ENCODE results near the gene ZFAND6. TPM values are rescaled to one million over a fixed set of nuclear protein-coding genes. Genes with fewer than 3 reads are reported as not detected.
"Not testable (repeated sequence)": the region's sequence is repeated elsewhere in the genome, so short reads cannot be mapped to it uniquely, and the experiment has no call there.

The ZFAND6 gene
- total RNA-seq (2014; rRNA removed; shearing (Covaris generic)), result 118 and 123 TPM in 2 replicates

GRCh38 chr15:80058851-80059785 is at the start of gene ZFAND6:
Gene ZFAND6, plus strand, starts transcription at chr15:80059676. Its CDS starts 60,669 bp downstream, at chr15:80120345.
- Histone ChIP-seq H3K27me3 (no peaks in the 10 kb centered on the region), H3K4me1 (peaks cover 13% of the 10 kb centered on the region), H3K27ac (peak within 1 kb of the TSS; percentile 77), H3K36me3 (no peaks in the 10 kb centered on the region), H3K9me3 (replicated peaks) (no peaks in the 10 kb centered on the region), H3K4me3 (peak within 1 kb of the TSS; percentile 85)
- DNase-seq, result peak; percentile 92 to 96

DNA sequence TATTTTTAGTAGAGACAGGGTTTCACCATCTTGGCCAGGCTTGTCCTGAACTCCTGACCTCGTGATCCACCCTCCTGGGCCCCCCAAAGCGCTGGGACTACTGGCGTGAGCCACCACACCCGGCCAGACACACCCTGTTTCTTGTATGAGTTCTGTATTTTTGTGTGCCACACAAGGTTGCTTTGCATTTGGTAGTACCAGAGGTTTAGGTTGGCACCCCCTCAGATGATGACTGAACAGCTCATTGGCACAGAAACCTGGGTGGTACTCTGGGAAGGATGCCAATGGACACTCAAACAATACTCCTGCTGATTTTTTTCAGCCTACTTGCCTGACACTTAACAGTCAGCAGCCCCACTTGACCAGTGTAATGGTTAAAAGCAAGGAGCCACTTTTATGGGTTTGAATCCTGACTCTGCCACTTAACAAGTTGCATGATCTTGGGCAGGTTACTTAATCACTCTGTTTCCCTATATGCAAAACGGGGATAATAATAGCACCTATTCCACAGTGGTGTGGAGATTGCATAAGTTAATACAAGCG is 49.3 kb upstream of the ZFAND6 start:
- no peak for DNase-seq
- no peaks in the 10 kb centered on the region for H3K9me3 ChIP-seq (replicated peaks)
- H3K4me1 ChIP-seq, result no peaks in the 10 kb centered on the region
- no peaks in the 10 kb centered on the region for H3K36me3 ChIP-seq
- no peak overlapping the region for H3K27ac ChIP-seq
- H3K27me3 ChIP-seq, result no peaks in the 10 kb centered on the region
- H3K4me3 ChIP-seq, result no peak overlapping the region

DNA sequence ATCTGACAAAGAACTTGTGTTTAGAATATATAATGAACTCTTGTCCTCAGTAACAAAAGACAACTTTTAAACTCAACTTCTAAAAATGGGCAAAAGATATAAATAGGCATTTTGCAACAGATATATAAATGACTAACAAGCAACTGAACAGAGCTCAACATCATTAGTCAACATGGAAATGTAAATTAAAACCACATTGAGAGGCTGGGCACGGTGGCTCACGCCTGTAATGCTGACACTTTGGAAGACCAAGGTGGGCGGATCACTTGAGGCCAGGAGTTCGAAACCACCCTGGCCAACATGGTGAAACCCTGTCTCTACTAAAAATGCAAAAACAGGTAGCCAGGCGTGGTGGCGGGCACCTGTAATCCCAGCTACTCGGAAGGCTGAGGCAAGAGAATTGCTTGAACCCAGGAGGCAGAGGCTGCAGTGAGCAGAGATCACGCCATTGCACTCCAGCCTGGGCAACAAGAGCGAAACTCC is 48.4 kb upstream of the ZFAND6 start:
- not testable (repeated sequence) for H3K27ac ChIP-seq; H3K4me3 ChIP-seq; H3K27me3 ChIP-seq; H3K9me3 ChIP-seq (replicated peaks); H3K4me1 ChIP-seq; DNase-seq; H3K36me3 ChIP-seq

- Histone ChIP-seq H3K9me3 (replicated peaks) (no peaks in the 10 kb centered on the region), H3K27me3 (no peaks in the 10 kb centered on the region), H3K36me3 (no peaks in the 10 kb centered on the region), H3K4me1 (no peaks in the 10 kb centered on the region), H3K4me3 (no peak overlapping the region), H3K27ac (no peak overlapping the region)
- no peak for DNase-seq
Observed at GRCh38 chr15:80011596-80011995, 47.9 kb upstream of the ZFAND6 start.

- DNase-seq, result no peak
- Histone ChIP-seq H3K27ac (no peak overlapping the region), H3K36me3 (no peaks in the 10 kb centered on the region), H3K4me1 (no peaks in the 10 kb centered on the region), H3K9me3 (replicated peaks) (no peaks in the 10 kb centered on the region), H3K4me3 (no peak overlapping the region), H3K27me3 (no peaks in the 10 kb centered on the region)
Observed at GRCh38 chr15:80012060-80012726, 47.3 kb upstream of the ZFAND6 start.

- not testable (repeated sequence) for H3K36me3 ChIP-seq; H3K4me3 ChIP-seq; H3K9me3 ChIP-seq (replicated peaks); H3K27me3 ChIP-seq; DNase-seq; H3K27ac ChIP-seq; H3K4me1 ChIP-seq
Observed at GRCh38 chr15:80014186-80014585, 45.3 kb upstream of the ZFAND6 start.

- Histone ChIP-seq H3K27ac (no peak overlapping the region), H3K4me3 (no peak overlapping the region), H3K4me1 (no peaks in the 10 kb centered on the region), H3K9me3 (replicated peaks) (no peaks in the 10 kb centered on the region), H3K36me3 (no peaks in the 10 kb centered on the region), H3K27me3 (no peaks in the 10 kb centered on the region)
- no peak for DNase-seq
Observed at GRCh38 chr15:80015156-80015555, 44.3 kb upstream of the ZFAND6 start.

- not testable (repeated sequence) for H3K9me3 ChIP-seq (replicated peaks); DNase-seq; H3K27me3 ChIP-seq
Observed at GRCh38 chr15:80016506-80016905, 43.0 kb upstream of the ZFAND6 start.

GRCh38 chr15:80017139-80017538 is 42.3 kb upstream of the ZFAND6 start:
- not testable (repeated sequence) for H3K27ac ChIP-seq; H3K36me3 ChIP-seq; H3K4me1 ChIP-seq; H3K4me3 ChIP-seq; H3K9me3 ChIP-seq (replicated peaks); DNase-seq; H3K27me3 ChIP-seq

More at GRCh38 chr15:80016506-80016905, 43.0 kb upstream of the ZFAND6 start:
- not testable (repeated sequence) for H3K36me3 ChIP-seq, H3K4me3 ChIP-seq, H3K27ac ChIP-seq, H3K4me1 ChIP-seq

DNA sequence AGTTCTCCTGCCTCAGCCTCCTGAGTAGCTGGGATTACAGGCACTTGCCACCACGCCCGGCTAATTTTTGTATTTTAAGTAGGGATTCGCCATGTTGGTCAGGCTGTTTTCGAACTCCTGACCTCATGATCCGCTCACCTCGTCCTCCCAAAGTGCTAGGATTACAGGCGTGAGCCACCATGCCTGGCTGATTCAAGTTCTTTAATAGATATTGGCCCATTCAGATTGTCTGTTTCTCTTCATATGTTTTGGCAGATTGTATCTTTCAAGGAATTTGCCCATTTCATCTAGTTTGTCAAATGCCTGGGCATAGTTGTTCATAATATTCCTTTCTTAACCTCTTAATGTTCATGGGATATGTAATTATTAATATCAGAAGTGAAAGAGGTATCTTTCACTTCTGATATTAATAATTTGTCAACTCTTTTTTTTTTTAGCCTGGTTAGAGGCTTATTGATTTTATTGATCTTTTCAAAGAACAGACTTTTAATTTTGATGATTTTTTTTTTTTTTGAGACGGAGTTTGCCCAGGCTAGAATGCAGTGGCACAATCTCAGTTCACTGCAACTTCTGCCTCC is 40.2 kb upstream of the ZFAND6 start:
- Histone ChIP-seq H3K4me1 (no peaks in the 10 kb centered on the region), H3K4me3 (no peak overlapping the region), H3K27me3 (no peaks in the 10 kb centered on the region), H3K9me3 (replicated peaks) (no peaks in the 10 kb centered on the region), H3K36me3 (no peaks in the 10 kb centered on the region), H3K27ac (no peak overlapping the region)
- no peak for DNase-seq

DNA sequence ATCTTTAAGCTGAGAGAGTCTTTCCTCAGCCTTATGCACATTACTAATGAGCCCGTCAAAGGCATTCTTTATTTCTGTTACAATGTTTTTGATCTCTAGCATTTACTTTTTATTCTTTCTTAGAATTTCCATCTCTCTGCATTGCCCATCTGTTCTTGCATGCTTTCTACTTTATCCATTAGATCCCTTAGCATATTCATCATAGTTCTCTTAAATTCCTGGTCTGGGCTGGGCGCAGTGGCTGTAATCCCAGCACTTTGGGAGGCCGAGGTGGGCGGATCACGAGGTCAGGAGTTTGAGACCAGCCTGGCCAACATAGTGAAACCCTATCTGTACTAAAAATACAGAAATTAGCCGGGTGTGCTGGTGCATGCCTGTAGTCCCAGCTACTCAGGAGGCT is 39.3 kb upstream of the ZFAND6 start:
- DNase-seq, result not testable (repeated sequence)

DNA sequence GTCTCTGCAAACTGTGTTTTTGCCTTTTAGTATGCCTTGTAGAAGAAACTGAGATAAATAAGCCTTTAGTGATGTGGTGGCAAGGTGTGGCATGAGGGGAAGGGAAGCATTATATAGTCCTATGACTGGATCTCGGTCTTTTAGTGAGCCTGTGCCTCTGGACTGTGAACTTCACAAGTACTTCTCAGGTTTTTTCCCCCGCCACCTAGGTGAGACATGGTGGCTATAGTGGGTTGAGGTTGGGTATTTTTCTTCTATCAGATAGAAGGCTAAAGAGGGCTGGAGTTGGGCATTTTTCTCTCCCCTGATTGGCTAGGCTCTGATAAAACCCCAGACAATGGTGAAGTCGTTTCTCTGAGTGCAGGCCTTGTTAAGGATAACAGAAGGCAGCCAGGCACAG is 38.7 kb upstream of the ZFAND6 start:
- Histone ChIP-seq H3K9me3 (replicated peaks) (no peaks in the 10 kb centered on the region), H3K4me1 (no peaks in the 10 kb centered on the region), H3K27ac (no peak overlapping the region), H3K27me3 (no peaks in the 10 kb centered on the region), H3K36me3 (no peaks in the 10 kb centered on the region), H3K4me3 (no peak overlapping the region)
- no peak for DNase-seq

More for the DNA sequence above, 39.3 kb upstream of the ZFAND6 start:
- not testable (repeated sequence) for H3K4me3 ChIP-seq; H3K27me3 ChIP-seq; H3K4me1 ChIP-seq; H3K36me3 ChIP-seq; H3K9me3 ChIP-seq (replicated peaks); H3K27ac ChIP-seq

GRCh38 chr15:80026310-80026709 is 33.2 kb upstream of the ZFAND6 start:
- Histone ChIP-seq H3K36me3 (no peaks in the 10 kb centered on the region), H3K4me1 (peaks cover 3% of the 10 kb centered on the region), H3K4me3 (no peak overlapping the region), H3K9me3 (replicated peaks) (no peaks in the 10 kb centered on the region), H3K27ac (no peak overlapping the region), H3K27me3 (no peaks in the 10 kb centered on the region)
- DNase-seq, result no peak

- Histone ChIP-seq H3K27me3 (no peaks in the 10 kb centered on the region), H3K4me3 (no peak overlapping the region), H3K4me1 (peaks cover 7% of the 10 kb centered on the region), H3K9me3 (replicated peaks) (no peaks in the 10 kb centered on the region), H3K36me3 (no peaks in the 10 kb centered on the region), H3K27ac (no peak overlapping the region)
- no peak for DNase-seq
Observed at GRCh38 chr15:80026754-80027153, 32.7 kb upstream of the ZFAND6 start.

DNA sequence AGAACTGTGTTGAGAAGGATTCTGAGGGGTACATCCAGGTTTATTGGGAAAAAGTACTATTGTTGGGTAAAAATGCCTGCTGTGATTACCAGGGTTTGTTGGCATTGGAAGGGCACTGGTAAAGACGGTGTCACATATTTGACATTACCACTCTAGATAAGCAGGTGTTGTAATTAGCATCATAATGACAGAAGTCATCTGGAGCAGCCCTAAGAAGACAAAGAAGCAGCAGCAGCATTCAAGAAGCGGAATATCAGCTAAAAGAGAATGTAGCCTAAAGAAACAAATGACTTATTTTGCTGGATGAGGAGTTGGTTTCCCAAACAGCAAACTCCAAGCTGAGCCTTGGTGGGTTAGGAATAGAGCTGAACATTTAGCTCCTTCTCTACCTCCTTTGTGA is 30.5 kb upstream of the ZFAND6 start:
- DNase-seq, result no peak
- H3K9me3 ChIP-seq (replicated peaks), result no peaks in the 10 kb centered on the region
- H3K4me3 ChIP-seq, result no peak overlapping the region
- peaks cover 22% of the 10 kb centered on the region for H3K4me1 ChIP-seq
- H3K36me3 ChIP-seq, result no peaks in the 10 kb centered on the region
- H3K27me3 ChIP-seq, result no peaks in the 10 kb centered on the region
- no peak overlapping the region for H3K27ac ChIP-seq
